Loucy (cell line): ENCODE results near the gene FLACC1.

Source experiments
- H2AFZ ChIP-seq: fragments of 200-600 bp; sonication (generic); 2 replicates; pipeline ENCODE4 v1.6.0; 2016; ENCODE audit warnings: antibody characterized with exemption, mild to moderate bottlenecking, low read length, moderate library complexity
- H3F3A ChIP-seq: fragments of 200-600 bp; 2 replicates; pipeline ENCODE4 v1.6.0; 2016; ENCODE audit warnings: antibody characterized with exemption, low read depth, mild to moderate bottlenecking
- H3K27me3 ChIP-seq: fragments of 200-600 bp; sonication (generic); 2 replicates; pipeline ENCODE4 v1.6.1; 2014; ENCODE audit warnings: low read length, mild to moderate bottlenecking; ENCODE audit not compliant: insufficient read depth, poor library complexity, severe bottlenecking
- H3K36me3 ChIP-seq: fragments of 200-600 bp; sonication (generic); 2 replicates; pipeline ENCODE4 v1.6.1; 2016; ENCODE audit warnings: low read length; ENCODE audit not compliant: insufficient read depth
- H3K4me1 ChIP-seq: fragments of 200-600 bp; sonication (generic); 2 replicates; pipeline ENCODE4 v1.5.1; 2014; ENCODE audit warnings: low read length, mild to moderate bottlenecking; ENCODE audit not compliant: insufficient read depth, poor library complexity, severe bottlenecking
- H3K4me2 ChIP-seq: fragments of 200-600 bp; sonication (generic); 2 replicates; pipeline ENCODE4 v1.6.0; 2014; ENCODE audit warnings: antibody characterized with exemption, low read length, low read depth, mild to moderate bottlenecking; ENCODE audit not compliant: poor library complexity, severe bottlenecking
- H3K4me3 ChIP-seq: fragments of 200-600 bp; sonication (generic); 2 replicates; pipeline ENCODE4 v1.5.1; 2014; ENCODE audit warnings: low read length, mild to moderate bottlenecking, mixed read lengths; ENCODE audit not compliant: poor library complexity, severe bottlenecking
- H3K79me2 ChIP-seq: fragments of 200-600 bp; sonication (generic); 2 replicates; pipeline ENCODE4 v1.6.1; 2014; ENCODE audit warnings: low read length; ENCODE audit not compliant: insufficient read depth
- H3K9ac ChIP-seq: fragments of 200-600 bp; sonication (generic); 2 replicates; pipeline ENCODE4 v1.6.0; 2014; ENCODE audit warnings: mild to moderate bottlenecking, low read depth, low read length, moderate library complexity; ENCODE audit not compliant: poor library complexity, severe bottlenecking
- H3K9me2 ChIP-seq: fragments of 200-600 bp; sonication (generic); replicated peaks from 2 replicates; pipeline ENCODE4 v1.6.1; 2016; ENCODE audit warnings: low read depth, low read length, mixed read lengths
- H3K9me3 ChIP-seq: fragments of 200-600 bp; sonication (generic); 2 replicates; pipeline ENCODE4 v1.6.1; 2014; ENCODE audit warnings: mild to moderate bottlenecking, antibody characterized with exemption, low read length, low read depth; ENCODE audit not compliant: insufficient read depth
- H4K20me1 ChIP-seq: fragments of 200-600 bp; sonication (generic); 2 replicates; pipeline ENCODE4 v1.6.0; 2014; ENCODE audit warnings: antibody characterized with exemption, low read length, mild to moderate bottlenecking; ENCODE audit not compliant: insufficient read depth, poor library complexity, severe bottlenecking
- EZH2phosphoT487 ChIP-seq: fragments of 200-600 bp; IDR thresholded peaks from 2 replicates; pipeline ENCODE4 v1.6.1; 2018; ENCODE audit warnings: antibody characterized with exemption, mild to moderate bottlenecking, moderate library complexity, borderline replicate concordance
- TF ChIP-seq, protein P1 (sequence below): fragments of 200-600 bp; sonication (generic); conservative IDR thresholded peaks from 2 replicates; pipeline ENCODE4 v1.5.1; 2014; ENCODE audit warnings: mild to moderate bottlenecking, antibody characterized with exemption, low read length

FLACC1 gene

GRCh38 chr2:201285499-201285898, 71.6 kb downstream of the FLACC1 start:
- Histone ChIP-seq H3K9me3 (peaks cover 2% of the 10 kb centered on the region; the same call in 1 of the 2 replicates), H2AFZ (no peak overlapping the region), H3K4me3 (no peak overlapping the region), H3K27me3 (no peaks in the 10 kb centered on the region), H3K36me3 (peaks cover 60% of the 10 kb centered on the region), H3K4me2 (no peak overlapping the region), H3K9me2 (no peaks in the 10 kb centered on the region), H4K20me1 (no peaks in the 10 kb centered on the region), H3K4me1 (no peaks in the 10 kb centered on the region), H3F3A (no peaks in the 10 kb centered on the region), H3K9ac (no peak overlapping the region), H3K79me2 (no peaks in the 10 kb centered on the region)
- TF ChIP-seq, protein P1, sequence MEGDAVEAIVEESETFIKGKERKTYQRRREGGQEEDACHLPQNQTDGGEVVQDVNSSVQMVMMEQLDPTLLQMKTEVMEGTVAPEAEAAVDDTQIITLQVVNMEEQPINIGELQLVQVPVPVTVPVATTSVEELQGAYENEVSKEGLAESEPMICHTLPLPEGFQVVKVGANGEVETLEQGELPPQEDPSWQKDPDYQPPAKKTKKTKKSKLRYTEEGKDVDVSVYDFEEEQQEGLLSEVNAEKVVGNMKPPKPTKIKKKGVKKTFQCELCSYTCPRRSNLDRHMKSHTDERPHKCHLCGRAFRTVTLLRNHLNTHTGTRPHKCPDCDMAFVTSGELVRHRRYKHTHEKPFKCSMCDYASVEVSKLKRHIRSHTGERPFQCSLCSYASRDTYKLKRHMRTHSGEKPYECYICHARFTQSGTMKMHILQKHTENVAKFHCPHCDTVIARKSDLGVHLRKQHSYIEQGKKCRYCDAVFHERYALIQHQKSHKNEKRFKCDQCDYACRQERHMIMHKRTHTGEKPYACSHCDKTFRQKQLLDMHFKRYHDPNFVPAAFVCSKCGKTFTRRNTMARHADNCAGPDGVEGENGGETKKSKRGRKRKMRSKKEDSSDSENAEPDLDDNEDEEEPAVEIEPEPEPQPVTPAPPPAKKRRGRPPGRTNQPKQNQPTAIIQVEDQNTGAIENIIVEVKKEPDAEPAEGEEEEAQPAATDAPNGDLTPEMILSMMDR, result no peak
- no peak for TF ChIP-seq EZH2phosphoT487

- H2AFZ ChIP-seq, result no peak overlapping the region
- H3F3A ChIP-seq, result no peaks in the 10 kb centered on the region
- no peak overlapping the region for H3K4me3 ChIP-seq
- H3K36me3 ChIP-seq, result peaks cover 55% of the 10 kb centered on the region
- no peak for TF ChIP-seq EZH2phosphoT487
- TF ChIP-seq, protein P1, result no peak
- H3K4me1 ChIP-seq, result no peaks in the 10 kb centered on the region
- no peaks in the 10 kb centered on the region for H4K20me1 ChIP-seq
- no peak overlapping the region for H3K4me2 ChIP-seq
- no peaks in the 10 kb centered on the region for H3K79me2 ChIP-seq
- H3K9ac ChIP-seq, result no peak overlapping the region
- no peaks in the 10 kb centered on the region for H3K9me2 ChIP-seq
- H3K9me3 ChIP-seq, result no peaks in the 10 kb centered on the region
- no peaks in the 10 kb centered on the region for H3K27me3 ChIP-seq
These were observed 76.7 kb downstream of the FLACC1 start for GRCh38 chr2:201280191-201281040.

DNA sequence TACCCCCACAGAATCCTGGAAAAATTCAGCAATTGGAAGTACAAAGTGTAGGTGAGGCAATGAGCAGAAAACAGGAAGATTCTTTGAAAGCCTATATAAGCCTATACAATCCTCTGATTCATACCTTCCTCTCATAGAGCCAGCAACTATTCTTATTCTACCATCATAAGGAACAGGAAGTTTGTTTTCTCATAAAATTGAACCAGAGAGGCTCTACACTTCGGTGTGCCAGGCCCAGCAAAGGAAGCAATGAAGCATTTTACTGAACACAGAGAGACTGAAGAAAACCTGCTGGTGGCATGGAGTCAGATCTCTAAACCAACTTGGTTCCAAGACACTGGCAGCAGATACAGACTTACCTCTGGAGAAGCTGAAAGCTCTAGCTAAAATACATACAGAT, 78.1 kb downstream of the FLACC1 start:
- peaks cover 60% of the 10 kb centered on the region for H3K36me3 ChIP-seq
- no peaks in the 10 kb centered on the region for H4K20me1 ChIP-seq

More for the DNA sequence above, 78.1 kb downstream of the FLACC1 start:
- no peak overlapping the region for H3K4me2 ChIP-seq
- peaks cover 4% of the 10 kb centered on the region; the same call in 1 of the 2 replicates for H3K79me2 ChIP-seq
- TF ChIP-seq, protein P1, result no peak
- TF ChIP-seq EZH2phosphoT487, result no peak
- no peak overlapping the region for H3K4me3 ChIP-seq
- H3K9ac ChIP-seq, result no peak overlapping the region
- H3F3A ChIP-seq, result no peaks in the 10 kb centered on the region
- no peaks in the 10 kb centered on the region for H3K9me2 ChIP-seq
- no peaks in the 10 kb centered on the region for H3K9me3 ChIP-seq
- no peak overlapping the region for H2AFZ ChIP-seq
- no peaks in the 10 kb centered on the region for H3K27me3 ChIP-seq
- no peaks in the 10 kb centered on the region for H3K4me1 ChIP-seq
